GM21447 (cell line): ENCODE measurements around the gene MYH13.

ENCODE experiments used
- ATAC-seq: cut with Tn5 transposase; IDR thresholded peaks from one replicate; pipeline ENCODE4 v1.9.1; 2021; ENCODE audit not compliant: unreplicated experiment

The MYH13 gene

DNA sequence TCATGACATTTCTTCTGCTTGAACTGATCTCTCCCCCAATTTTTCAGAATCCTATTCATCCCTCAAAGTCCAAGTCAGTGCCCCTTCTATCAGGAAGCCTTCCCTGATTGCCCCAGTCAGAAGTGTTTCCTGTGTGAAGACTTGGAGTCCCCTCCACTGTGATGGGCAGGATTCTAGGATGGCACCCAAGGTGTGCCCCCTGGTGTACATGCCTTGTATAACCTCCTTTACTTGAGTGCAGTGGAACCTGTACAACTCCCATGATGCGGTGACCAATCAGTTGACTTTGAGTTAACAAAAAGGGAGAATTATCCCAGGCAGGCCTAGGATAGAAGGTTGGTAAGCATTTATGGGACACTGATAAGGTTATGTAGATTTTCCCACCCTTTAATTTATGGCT, 23.4 kb downstream of the MYH13 start:
- no peak for ATAC-seq

DNA sequence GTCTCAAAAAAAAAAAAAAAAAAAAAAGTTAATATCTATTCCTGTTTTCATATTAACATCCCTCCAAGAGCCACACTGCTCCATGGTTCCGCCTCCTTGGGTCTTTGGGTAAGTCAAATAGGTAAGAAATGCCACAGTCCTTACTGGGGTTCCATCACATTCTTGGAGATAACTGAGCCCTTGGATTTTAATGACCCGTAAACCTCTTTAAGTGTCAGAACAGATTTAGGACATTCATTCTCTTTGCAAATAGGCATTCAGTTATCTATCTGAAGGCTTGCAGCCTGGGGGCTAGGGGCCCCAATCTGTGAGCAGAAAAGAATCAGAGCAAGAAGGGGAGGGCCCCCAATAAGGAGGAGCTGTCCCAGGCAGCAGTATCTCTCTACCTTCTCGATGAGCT, 28.0 kb downstream of the MYH13 start:
- ATAC-seq, result no peak

DNA sequence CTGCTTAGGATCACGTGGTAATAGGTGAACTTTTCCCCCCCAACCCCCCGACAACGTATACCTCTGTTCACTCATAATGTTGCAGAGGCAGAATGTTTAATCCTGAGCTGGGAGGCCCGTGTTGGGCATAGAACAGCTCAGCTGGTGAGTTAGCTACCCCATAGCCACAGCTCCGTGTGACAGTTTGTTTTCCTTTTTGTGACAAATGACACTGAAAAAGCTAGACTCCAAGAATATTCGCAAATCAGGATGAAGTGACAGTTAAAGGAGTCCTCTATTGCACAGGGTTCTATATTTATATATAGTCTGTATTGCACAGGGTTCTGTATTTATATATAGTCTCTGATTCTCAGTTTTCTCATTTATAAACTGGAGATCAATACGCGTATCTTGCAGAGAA, 33.8 kb downstream of the MYH13 start:
- ATAC-seq, result no peak

DNA sequence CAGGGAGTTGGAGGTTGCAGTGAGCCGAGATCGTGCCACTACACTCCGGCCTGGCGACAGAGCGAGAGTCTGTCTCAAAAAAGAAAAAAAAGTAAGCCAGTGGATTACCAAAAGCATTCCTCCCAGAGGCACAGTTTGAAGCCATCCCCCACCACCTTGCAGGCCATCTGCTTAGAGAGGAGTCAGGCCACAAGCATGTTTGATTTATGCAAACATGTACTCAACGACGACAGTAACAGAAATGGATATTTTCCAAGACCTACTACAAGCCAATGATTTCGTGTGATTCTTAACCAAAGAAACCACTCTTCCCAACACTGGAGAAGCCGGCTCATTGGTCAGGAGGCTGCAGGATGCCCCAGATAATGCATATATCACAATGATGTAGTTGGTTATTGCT, 34.8 kb downstream of the MYH13 start:
- no peak for ATAC-seq

DNA sequence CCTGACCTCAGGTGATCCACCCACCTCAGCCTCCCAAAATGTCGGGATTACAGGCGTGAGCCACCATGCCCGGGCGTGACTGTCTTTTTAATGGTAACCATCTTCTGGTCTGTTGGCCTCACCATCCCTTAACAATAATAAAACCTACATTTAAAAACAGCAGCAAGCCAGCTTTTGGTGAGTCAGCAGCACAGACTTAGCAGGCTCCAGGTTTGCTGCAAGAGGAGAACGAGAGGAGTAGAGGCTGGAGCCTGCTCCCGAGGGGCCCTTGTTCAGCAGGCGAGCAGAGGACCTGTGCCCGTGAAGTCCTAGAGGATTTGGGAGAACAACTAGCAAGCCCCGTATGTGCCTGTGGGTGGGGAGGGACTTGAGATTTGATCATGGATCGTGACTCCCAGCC, 35.7 kb downstream of the MYH13 start:
- ATAC-seq, result no peak

DNA sequence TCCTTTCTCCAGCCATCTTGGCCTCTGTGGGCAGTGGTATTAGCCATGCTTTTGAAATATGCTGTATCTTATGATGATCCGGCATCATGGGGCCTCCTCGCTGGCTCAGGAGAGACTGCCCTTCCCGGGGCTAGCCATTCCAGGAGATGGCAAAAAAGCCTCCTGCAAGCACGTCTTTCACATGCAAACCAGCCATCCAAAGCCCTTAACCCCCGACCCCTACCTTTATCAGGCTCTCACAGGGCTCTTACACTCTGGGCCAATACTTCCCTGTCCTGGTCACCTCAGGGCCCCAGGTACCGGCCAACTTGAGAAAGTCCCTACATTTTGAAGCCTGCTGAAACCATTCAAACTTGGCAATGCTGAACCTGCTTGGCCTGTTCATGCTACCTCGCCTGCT, 36.4 kb downstream of the MYH13 start:
- ATAC-seq, result no peak

DNA sequence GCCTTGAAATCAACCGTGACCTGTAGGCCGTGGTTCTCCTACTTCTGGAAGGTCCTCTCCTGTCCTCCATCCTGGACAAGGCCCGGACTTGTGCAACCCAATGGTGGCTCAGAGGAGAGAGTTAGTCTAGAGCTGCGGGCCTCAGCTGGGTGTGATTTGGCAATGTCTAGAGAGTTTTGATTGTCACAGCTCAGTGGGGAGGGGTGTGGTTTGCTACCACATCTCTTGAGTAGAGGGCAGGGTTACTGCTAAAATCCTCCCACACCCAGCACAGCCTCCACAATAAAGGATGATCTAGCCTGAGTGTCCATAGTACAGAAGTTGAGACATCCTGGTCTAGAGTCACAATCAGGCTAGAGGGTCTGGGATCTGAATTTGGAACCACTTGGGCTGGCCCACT, 40.3 kb downstream of the MYH13 start:
- ATAC-seq, result no peak

DNA sequence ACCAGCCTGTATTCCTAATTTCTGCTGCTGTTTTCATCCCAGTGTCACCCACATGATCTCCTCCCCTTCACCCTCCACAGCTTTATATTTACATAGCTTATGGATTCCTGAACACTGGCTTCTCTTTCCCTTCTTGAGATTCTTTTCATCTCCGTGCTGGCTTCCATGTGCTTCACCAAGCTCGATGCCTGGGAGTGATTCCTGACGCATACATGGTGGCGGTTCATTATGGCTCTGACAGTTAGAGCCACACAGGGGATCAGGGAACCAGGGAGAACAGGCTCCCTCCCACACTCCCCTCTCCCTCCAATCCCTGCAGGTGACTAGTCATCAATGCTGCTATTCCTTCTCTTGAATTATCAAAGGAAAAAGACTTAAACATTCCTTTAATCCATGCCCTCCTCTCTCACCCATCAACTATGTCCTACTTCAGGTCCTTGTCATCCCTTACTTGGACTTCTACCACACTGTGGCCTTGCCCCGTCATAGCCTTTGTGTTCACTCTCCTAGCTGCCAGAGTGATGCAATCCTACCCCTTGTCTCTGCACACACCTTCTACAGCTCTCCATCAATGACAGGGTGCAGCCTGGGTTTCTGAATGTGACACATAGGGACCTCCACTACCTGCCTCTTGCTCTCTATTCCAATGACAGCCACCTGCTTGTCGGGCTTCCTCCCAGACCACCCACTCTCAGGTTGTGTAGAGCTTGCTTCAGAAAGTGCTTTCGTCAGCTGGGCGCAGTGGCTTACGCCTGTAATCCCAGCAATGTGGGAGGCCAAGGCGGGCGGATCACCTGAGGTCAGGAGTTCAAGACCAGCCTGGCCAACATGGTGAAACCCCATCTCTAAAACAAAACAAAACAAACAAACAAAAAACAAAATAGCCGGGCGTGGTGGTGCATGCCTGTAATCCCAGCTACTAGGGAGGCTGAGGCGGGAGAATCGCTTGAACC, 43.6 kb downstream of the MYH13 start:
- ATAC-seq, result no peak

DNA sequence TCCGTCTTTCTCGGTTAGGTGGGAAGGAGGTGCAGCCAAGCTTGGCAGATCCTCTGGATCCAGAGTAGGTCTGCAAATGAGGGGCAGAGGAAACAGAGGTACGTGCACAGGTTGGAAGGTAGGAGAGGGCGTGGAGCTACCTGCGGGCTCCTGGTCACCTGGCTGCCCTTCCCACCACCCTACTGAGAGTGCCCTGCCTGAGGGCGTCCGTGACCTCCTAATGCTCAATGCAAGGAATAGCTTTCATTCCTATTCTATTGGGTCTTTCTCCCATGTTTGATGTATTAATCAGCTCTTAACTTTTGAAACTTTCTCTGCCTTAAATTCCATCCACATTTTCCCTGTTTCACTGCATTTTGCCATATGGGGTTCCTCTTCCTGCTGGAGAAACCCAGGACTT, 44.6 kb downstream of the MYH13 start:
- no peak for ATAC-seq

DNA sequence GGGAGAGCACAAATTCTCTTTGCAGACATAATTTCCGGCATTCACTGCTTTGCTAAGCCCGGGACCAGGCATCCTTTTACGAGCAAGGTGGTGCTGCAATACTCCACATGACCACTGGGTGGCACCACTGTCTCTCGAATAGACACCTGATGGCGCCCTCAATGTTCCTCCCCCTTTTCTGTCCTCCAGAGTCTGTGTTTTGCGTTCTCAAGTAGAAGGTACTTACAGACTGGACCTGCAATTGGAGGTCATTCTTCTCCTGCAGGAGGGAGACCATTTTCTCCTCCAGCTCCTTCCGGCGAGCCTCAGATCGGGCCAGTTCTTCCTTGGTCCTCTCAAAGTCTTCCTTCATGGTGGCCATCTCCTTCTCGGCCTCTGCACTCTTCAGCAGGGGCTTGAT, 45.2 kb downstream of the MYH13 start:
- ATAC-seq, result no peak

DNA sequence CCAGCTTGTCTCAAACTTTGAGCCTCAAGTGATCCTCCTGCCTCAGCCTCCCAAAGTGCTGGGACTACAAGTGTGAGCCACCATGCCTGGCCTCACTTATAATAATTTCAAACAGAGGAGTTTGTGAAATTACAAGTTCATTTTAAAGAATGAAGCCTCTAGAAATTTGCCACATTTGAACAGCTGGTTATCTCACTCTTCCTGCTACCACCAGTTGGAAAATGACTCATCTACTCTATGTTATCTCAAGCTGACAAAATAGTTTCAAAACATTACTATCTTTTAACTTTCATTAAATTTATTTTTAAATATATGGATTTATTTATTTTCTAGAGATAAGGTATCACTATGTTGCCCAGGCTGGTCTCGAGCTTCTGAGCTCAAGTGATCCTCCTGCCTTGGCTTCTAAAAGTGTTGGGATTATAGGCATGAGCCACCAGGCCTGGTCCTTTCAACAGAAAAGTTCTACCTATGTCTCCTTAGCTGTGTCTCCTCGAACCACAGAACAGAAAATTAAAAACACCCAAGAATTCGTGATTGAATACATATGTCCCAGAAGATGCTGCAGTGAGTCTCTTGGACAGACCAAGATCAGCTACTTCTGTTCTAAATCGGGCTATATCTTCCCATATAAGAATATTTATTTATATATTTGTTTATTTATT, 47.6 kb downstream of the MYH13 start:
- no peak for ATAC-seq

DNA sequence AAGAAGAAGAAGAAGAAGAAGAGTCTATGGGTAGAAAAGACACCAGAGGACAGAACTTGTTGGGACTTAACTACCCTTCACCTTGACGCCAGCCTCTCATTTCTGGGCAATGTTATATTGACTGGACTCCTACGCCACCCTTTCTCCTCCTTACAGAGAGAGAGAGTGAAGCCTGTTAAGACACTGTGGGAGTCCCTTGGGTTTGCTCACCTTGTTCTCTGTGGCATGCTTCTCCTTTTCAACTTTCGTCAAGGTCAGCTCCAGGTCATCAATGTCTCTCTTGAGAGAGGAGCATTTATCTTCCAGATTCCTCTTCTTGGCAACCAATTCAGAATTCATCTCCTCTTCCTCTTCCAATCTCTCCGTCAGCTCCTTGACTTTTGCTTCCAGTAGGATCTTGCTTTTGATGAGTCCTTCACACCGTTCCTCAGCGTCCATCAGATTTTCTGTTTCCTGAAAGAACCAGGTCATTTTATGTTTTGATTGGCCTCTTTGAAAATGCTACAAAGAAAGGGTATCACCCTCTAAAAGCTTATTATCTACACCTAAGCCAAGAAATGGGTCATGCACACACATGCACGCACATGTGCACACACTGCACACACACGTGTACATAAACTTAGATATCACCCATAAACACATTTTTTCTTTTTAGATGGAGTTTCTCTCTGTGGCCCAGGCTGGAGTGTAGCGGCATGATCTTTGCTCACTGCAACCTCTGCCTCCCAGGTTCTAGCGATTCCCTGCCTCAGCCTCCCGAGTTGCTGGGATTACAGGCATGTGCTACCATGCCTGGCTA, 48.8 kb downstream of the MYH13 start:
- no peak for ATAC-seq

DNA sequence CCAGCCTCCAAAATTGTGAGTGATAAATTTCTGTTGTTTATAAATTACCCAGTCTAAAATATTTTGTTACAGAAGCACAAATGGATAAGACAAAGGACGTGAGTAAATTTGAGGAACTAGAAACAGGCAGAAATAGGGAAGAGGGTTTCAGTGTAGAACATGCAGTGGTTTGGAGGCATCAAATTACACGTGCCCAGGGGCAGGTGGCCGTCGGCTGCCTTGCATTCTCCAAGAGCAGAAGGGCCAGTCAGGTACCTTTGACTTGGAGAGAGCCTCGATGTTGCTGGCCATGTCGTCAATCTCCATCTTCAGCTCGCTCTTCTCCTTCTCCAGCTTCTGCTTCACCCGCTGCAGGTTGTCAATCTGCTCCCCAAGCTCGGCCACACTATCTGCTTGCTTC, 54.3 kb downstream of the MYH13 start:
- ATAC-seq, result no peak

DNA sequence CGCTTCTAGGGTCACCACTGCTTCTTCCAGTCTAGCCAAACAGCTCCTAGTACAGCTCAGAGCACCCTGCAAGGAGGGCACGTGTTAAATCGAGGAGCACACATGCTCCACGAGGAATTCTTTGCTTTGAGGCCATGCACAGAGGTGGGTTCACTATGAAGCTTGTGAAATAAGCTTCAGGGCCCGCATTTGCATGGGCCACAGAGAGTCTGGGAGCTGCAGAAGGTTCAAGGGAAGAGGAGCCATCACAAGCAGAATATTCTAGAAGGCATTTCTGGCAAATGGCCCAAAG, 55.3 kb downstream of the MYH13 start:
- no peak for ATAC-seq

DNA sequence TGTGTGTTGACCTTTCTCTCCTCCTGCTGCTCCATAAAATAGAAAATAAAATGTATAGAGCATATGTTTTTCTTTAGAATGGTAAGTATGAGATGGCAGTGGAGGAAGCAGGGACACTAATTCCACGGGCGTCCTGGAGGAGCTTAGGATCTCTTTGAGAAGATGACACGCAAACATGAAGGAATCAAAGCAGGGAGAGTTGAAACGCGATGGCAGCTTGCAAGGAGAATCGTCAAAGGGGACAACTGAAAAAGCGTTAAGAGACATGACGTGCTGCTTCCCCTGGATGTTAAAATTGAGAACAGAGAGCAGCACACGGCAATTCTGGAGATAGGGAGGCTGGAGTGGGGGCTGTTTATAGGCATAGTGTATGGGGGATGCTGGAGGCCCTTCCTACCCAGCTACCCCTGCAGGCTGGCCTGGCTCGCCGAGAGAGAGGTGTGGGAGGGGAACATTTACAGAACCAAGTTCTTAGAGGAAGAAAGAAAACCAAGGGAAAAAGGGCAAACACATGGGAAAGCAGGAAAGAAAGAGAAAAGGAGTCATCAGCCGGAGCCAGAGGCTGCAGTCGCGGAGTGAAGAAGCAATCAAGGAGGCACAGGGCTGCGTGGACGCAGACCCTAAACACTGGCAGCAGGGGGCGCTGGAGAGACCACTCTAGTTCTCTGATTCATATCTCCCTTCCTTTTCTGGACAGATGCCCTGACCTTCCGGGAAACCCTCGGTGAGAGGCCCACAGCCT, 55.8 kb downstream of the MYH13 start:
- ATAC-seq, result no peak

DNA sequence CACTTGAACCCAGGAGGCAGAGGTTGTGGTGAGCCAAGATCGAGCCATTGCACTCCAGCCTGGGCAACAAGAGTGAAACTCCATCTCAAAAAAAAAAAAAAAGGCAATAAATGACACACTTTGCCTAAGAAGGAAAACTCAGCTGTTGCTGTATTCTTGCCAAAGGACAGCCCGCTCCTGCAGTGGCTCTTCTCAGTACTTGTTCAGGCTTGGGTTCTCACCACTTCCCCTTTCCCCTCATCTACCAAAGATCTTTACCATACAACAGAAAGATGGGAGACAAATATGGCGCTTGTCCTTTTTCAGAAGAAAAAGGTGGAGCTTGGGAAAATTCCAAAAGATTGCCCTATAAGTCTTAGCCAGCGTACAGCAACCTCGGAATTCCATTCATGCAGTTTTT, 58.5 kb downstream of the MYH13 start:
- no peak for ATAC-seq

DNA sequence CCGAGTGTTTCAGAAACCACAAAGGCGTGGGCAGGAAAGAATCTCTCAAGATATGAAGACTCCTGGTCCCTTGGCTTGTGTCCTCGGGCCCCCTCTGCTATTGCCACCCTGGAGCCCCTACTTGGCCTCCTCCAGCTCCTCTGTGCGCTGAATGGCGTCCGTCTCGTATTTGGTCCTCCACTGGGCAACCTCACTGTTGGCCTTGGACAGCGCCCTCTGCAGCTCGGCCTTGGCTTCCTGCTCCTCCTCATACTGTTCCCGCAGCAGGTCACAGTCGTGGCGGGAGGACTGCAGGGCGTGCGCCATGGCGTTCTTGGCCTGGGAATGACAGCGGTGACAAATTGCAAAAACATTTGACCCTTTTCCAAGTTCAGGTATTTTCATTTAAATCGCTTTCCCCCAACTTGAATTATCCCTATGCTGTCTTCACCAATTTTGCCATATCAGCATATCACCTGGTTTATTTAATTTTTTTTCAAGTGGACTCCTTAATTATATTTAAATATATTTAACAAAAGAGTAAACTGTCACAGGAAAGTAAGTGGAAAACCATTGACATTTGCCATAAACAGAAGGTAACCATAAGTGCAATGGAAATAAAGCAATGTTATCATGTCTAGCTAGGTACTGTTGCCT, 59.7 kb downstream of the MYH13 start:
- ATAC-seq, result no peak

DNA sequence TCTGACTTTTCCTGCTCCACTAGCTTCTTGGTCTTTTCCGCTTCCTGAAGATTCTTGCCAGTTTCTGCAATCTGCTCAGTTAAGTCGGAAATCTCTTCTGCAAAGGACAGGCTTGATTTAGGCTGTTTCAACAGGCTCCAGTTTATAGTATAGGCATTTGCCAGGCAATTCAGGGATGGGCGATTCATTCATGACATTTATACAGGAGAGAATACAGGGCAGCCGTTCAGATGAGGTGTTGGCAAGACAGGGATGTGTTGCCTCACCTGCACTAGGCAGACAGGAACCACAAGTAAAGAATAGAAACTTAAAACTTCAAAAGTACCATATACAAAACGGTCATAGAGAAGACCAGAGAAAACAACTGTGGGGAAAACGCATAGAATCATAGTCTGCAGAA, 61.7 kb downstream of the MYH13 start:
- no peak for ATAC-seq

DNA sequence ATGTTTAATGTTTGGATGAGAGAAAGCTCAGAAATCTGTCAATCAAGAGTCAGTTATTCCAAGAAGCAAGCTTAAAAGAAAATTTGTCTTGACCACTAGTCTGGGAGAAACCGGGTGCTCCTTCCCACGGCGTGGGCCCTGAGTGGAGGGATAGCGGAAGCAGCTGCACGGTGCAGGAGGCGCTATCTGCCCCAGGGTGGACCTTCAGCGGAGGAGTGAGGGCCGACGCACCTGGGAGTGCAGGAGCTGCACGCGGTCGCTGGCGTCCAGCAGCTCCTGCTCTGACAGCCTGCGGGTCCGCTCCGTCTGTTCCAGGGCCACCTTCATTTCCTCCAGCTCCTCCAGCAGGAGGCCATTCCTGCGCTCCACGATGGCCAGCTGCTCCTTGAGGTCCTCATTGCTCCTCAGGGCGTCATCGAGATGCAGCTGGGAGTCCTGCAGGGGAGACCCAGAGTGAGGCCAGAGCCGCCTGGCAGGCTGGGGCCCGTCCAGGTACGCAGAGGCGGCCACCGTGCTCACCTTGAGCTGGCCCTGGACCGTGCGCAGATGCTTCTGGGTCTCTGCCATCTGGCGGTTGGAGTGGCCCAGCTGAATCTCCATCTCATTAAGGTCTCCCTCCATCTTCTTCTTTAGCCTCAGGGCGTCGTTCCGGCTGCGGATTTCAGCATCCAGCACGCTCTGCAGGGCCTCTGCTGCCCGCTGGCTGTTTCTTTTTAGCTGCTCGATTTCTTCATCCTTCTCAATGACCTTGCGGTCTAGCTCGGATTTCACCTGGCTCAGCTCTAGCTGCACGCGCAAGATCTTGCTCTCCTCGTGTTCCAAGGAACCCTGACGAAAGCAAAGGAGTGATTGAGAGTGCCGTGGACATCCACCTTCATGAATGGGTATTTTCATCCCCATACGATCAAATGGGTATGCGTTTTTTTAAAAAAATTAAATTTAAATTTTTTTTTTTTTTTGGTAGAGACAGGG, 63.5 kb downstream of the MYH13 start:
- ATAC-seq, result no peak

DNA sequence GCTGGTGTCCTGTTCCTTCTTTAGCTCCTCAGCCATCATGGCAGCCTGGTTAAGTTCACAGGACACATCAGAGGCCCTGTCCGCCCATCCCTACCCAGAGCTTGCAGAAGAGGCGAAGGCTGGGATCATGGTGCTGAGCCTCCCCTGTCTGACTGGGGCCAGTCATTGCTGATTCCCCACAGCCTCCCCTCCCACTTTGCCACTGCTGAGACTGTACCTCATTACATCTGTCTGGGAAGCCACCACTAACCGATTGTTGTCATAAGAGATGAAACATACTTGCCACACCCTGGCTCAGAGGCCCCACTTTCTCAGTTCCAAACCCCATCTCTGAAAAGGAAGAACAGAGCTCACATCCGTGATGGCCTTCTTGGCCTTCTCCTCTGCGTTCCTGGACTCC, 66.2 kb downstream of the MYH13 start:
- ATAC-seq, result no peak
